Kidney (tissue), 14 donors: Measurements from ENCODE around the gene DOCK7. TPM values are rescaled to one million over a fixed set of nuclear protein-coding genes. Genes with fewer than 3 reads are reported as not detected.

ENCODE experiments used
- DNase-seq, 5 donors: peaks; one replicate each; pipeline ENCODE4 v3.0.0-alpha.2; 2013 to 2020
- FAIRE-seq: peaks from 2 replicates; lab custom pipeline; 2012; peaks lifted over from hg19 to GRCh38; lab: Jason Lieb, UNC
- H3K27ac ChIP-seq, 2 donors: one replicate each; pipeline ENCODE4 v1.7.0; 2013; ENCODE audit warnings: low read depth in 2 of 2, low read length in 2 of 2, inconsistent platforms in 1 of 2
- H3K27me3 ChIP-seq: one replicate; pipeline ENCODE4 v1.7.1; 2013; ENCODE audit warnings: low read length, inconsistent platforms; ENCODE audit not compliant: control insufficient read depth, insufficient read depth
- H3K36me3 ChIP-seq, 3 donors: one replicate each; pipeline versions ENCODE4 v1.7.0 to v1.7.1; 2013; ENCODE audit warnings: low read length in 3 of 3, control low read depth in 1 of 3, inconsistent platforms in 1 of 3; ENCODE audit not compliant: insufficient read depth in 3 of 3, control insufficient read depth in 2 of 3
- H3K4me1 ChIP-seq, 3 donors: one replicate each; pipeline versions ENCODE4 v1.7.0 to v1.7.1; 2013; ENCODE audit warnings: low read length in 3 of 3, inconsistent platforms in 1 of 3, low read depth in 1 of 3; ENCODE audit not compliant: control insufficient read depth in 2 of 3, insufficient read depth in 2 of 3
- H3K4me3 ChIP-seq, 3 donors: one replicate each; pipeline versions ENCODE4 v1.7.0 to v1.8.1; 2013; ENCODE audit warnings: low read length in 3 of 3, control low read depth in 1 of 3, inconsistent platforms in 1 of 3
- H3K9ac ChIP-seq, 3 donors: one replicate each; pipeline versions ENCODE4 v1.7.0 to v1.7.1; 2013; ENCODE audit warnings: low read length in 3 of 3, control low read depth in 1 of 3, inconsistent platforms in 1 of 3
- H3K9me3 ChIP-seq, 3 donors: one replicate each; pipeline versions ENCODE4 v1.7.0 to v1.7.1; 2013; ENCODE audit warnings: low read length in 3 of 3, control low read depth in 1 of 3, inconsistent platforms in 1 of 3; ENCODE audit not compliant: control insufficient read depth in 2 of 3, insufficient read depth in 1 of 3
- CTCF ChIP-seq: IDR thresholded peaks from 3 replicates; pipeline ENCODE4 v1.5.1; 2012; ENCODE audit warnings: mild to moderate bottlenecking, moderate library complexity, borderline replicate concordance; ENCODE audit not compliant: insufficient read depth; ENCODE audit errors: extremely low read depth
- intact Hi-C: fragments of 100-400 bp; cut with DNase I; formaldehyde crosslinking; loops from one replicate; pipeline ENCODE4 v1.11.1; 2022
- polyA plus RNA-seq: library from polyadenylated mRNA; stranded (reverse); fragments of 350-450 nt; fragmentation: Illumina TruSeq; extraction: RNeasy Lipid Tissue Mini Kit (QIAGEN cat#74804); gene quantifications from one replicate; pipeline ENCODE4 v1.2.3, GENCODE V29; 2014; ENCODE audit warnings: low read depth, low replicate concordance; ENCODE audit not compliant: insufficient read depth
- total RNA-seq: library from RNA; stranded (reverse); fragmentation: NEBNext Ultra II Directional; extraction: Animal tissue kit (Norgen Biotek cat#: 25700); gene quantifications from one replicate; pipeline ENCODE4 v1.2.1, GENCODE V29; 2021
- donor health status: control.
- donor health status: control.
- donor health status: control.
- donor health status: control.
- donor health status: control.
- donor health status: DM: yes; HTN: yes; CAD: no.
- donor health status: Normal renal cell carcinoma (clear cell type).

The DOCK7 gene
- total and polyA plus RNA-seq, 2 donors from 2014 or later: 11.0 to 34.0 TPM

- Histone ChIP-seq H3K27me3 (no peaks in the 10 kb centered on the region), H3K27ac (no peak overlapping the region), H3K9ac (no peak overlapping the region), H3K36me3 (no peaks in the 10 kb centered on the region), H3K4me3 (no peak overlapping the region), H3K4me1 (peaks cover 0 to 10% (median 0%) of the 10 kb centered on the region in 3 donors), H3K9me3 (no peaks in the 10 kb centered on the region)
- intact Hi-C loops: no loop called here
- no peak for TF ChIP-seq CTCF
- FAIRE-seq: no peak
- no peak for DNase-seq
Measured at GRCh38 chr1:62593825-62594394, 94.3 kb downstream of the DOCK7 start.

DNA sequence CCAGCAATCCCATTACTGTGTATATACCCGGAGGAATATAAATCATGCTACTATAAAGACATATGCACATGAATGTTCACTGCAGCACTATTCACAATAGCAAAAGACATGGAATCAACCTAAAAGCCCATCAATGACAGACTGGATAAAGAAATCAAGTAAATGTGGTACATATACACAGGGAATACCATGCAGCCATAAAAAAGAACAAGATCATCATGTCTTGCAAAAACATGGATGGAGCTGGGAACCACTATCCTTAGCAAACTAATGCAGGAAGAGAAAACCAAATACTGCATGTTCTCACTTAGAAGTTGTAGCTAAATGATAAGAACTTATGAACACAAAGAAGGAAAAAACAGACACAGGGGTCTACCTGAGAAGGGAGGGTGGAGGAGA, 97.2 kb downstream of the DOCK7 start:
- intact Hi-C loops: no loop called here
- Histone ChIP-seq H3K9ac (no peak overlapping the region), H3K27ac (no peak overlapping the region), H3K27me3 (no peaks in the 10 kb centered on the region), H3K4me1 (peaks cover 0 to under 1% (median 0%) of the 10 kb centered on the region in 3 donors), H3K36me3 (no peaks in the 10 kb centered on the region), H3K4me3 (no peak overlapping the region), H3K9me3 (no peaks in the 10 kb centered on the region)
- DNase-seq: no peak
- FAIRE-seq: no peak
- no peak for TF ChIP-seq CTCF

GRCh38 chr1:62590255-62590969, 97.8 kb downstream of the DOCK7 start:
- intact Hi-C loops: no loop called here
- DNase-seq (no peak), FAIRE-seq (no peak)
- H3K4me1 ChIP-seq: no peaks in the 10 kb centered on the region
- H3K4me3 ChIP-seq: no peak overlapping the region
- H3K27ac ChIP-seq: no peak overlapping the region
- H3K36me3 ChIP-seq: no peaks in the 10 kb centered on the region
- no peak for TF ChIP-seq CTCF
- H3K27me3 ChIP-seq: no peaks in the 10 kb centered on the region
- no peaks in the 10 kb centered on the region for H3K9me3 ChIP-seq
- no peak overlapping the region for H3K9ac ChIP-seq

DNA sequence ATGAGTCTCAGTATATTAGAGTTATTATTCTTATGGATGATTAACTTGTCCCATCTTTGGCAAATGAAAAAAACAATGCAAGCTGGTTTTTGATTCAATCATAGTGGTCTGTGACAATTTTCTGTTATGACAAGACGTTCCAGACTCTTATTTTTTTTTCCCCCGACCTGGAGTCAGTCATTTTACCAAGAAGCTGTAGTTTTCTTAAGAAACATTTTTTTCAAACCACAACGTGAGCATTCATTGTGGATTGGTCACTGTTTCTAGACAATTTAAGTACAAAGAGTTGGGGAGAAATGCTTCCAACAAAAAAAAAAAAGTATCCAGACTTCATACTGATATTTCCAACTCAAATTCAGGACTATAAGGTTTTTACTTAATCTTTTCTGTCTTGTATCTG, 98.9 kb downstream of the DOCK7 start:
- Histone ChIP-seq H3K27me3 (no peaks in the 10 kb centered on the region), H3K27ac (no peak overlapping the region), H3K36me3 (no peaks in the 10 kb centered on the region), H3K4me3 (no peak overlapping the region), H3K4me1 (no peaks in the 10 kb centered on the region), H3K9ac (no peak overlapping the region), H3K9me3 (no peaks in the 10 kb centered on the region)
- DNase-seq: no peak
- FAIRE-seq: no peak
- intact Hi-C loops: no loop called here
- no peak for TF ChIP-seq CTCF
